ENCODE measurements around the gene ING1. TPM values are rescaled to one million over a fixed set of nuclear protein-coding genes. Genes with fewer than 3 reads are reported as not detected.
"Not testable (repeated sequence)": the region's sequence is repeated elsewhere in the genome, so short reads cannot be mapped to it uniquely, and the experiment has no call there.

The ING1 gene
- total RNA-seq, 2 experiments from 2014 or later = 14.6 to 15.0 TPM

DNA sequence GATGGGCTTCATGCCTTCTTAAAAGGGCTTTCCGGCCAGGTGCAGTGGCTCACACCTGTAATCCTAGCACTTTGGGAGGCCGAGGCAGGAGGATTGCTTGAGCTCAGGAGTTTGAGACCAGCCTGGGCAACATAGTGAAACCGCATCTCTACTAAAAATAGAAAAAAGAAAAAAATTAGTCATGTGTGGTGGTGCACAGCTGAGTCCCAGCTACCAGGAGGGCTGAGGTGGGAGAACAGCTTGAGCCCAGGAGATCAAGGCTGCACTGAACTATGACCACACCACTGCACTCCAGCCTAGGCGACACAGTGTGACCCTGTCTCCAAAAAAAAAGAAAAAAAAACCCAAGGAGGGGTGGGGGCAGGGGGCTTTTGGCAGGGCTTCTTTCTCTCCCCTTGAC lies 14.8 kb upstream of the ING1 start:
- H3K27me3 Mint-ChIP-seq (ENCODE audit: low read depth) = no peaks in the 10 kb centered on the region
- CTCF ChIA-PET = no interaction called here
- peaks cover 48% of the 10 kb centered on the region for H3K36me3 Mint-ChIP-seq (ENCODE audit: low read depth)
- intact Hi-C loops (cut with micrococcal nuclease) = no loop called here
- no peak for DNase-seq
- H3K4me1 Mint-ChIP-seq (ENCODE audit: low read depth) = peaks cover 44% of the 10 kb centered on the region
- H3K27ac Mint-ChIP-seq = no peak overlapping the region
- H3K9me3 Mint-ChIP-seq = no peaks in the 10 kb centered on the region
- no peak overlapping the region for H3K4me3 Mint-ChIP-seq

DNA sequence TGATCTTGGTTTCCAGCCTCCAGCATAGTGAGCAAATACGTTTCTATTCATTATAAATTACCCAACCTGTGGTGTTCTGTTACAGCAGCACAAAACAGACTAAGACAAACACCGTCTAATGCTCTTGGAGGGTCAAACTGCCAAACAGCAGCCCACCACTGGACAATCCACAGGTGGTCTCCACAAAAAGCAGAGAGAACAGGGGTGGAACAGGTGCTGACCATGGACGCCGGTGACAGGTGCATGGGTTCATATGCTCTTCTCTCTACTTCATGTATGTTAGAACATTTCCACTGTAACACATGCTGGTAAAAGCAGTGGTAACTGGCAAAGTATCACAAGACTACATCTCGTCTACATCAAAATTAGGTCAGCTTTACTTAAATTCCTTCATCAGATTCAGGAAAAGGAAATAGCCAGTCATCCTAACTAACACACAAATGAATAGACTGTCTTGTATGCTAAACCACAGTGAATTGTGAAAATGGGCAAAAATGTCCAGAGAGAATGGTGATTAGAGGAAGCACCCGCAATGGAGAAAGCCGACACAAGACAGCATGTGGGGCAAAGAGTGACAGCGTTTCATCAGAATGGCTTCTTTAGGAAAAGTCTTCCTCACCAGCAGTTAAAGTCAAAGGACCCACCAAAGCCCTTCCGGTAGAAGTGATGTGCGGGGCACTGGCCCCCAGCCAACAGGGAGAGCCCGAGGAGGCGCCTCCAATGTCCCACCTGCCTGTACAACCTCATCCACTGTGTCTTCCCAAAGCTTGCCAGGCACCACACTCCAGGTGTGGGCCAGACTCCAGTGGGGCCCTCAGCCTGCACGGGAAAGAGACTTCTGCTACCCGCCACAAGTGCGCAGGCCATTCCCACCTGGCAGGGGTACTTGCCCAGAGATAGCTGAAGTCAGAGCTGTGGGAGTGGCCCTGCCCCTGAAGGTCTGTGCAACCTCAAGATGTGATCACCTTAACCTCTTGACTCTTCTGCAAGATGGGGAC lies 14.1 kb upstream of the ING1 start:
- H3K4me3 Mint-ChIP-seq = no peak overlapping the region
- intact Hi-C loops (cut with micrococcal nuclease) = no loop called here
- no peak for DNase-seq
- no peaks in the 10 kb centered on the region for H3K27me3 Mint-ChIP-seq (ENCODE audit: low read depth)
- H3K4me1 Mint-ChIP-seq (ENCODE audit: low read depth) = peaks cover 50% of the 10 kb centered on the region
- peaks cover 50% of the 10 kb centered on the region for H3K36me3 Mint-ChIP-seq (ENCODE audit: low read depth)
- CTCF ChIA-PET = no interaction called here
- H3K27ac Mint-ChIP-seq = no peak overlapping the region
- no peaks in the 10 kb centered on the region for H3K9me3 Mint-ChIP-seq

DNA sequence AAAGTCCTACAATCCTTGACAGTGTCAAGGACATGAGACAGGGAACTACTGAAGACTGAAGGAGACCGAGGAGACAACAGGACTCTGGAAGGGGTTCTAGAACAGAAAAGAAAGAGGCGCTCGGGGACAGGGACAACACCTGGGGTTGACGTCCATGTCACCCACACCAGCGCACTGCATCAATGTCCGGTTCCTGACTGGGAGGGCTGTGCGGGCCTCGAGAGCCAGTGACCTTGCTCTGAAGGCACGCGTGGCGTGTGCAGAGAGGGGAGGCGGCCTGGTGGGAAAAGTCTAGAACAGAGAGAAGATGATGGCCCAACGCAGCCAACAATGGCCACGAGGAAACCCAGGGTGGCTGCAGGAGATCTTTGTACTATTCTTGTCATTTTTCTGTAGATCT lies 13.3 kb upstream of the ING1 start:
- H3K27me3 Mint-ChIP-seq (ENCODE audit: low read depth) = no peaks in the 10 kb centered on the region
- no peaks in the 10 kb centered on the region for H3K9me3 Mint-ChIP-seq
- H3K4me1 Mint-ChIP-seq (ENCODE audit: low read depth) = peaks cover 56% of the 10 kb centered on the region
- peaks cover 50% of the 10 kb centered on the region for H3K36me3 Mint-ChIP-seq (ENCODE audit: low read depth)
- intact Hi-C loops (cut with micrococcal nuclease) = no loop called here
- H3K4me3 Mint-ChIP-seq = no peak overlapping the region
- DNase-seq = no peak
- H3K27ac Mint-ChIP-seq = no peak overlapping the region
- CTCF ChIA-PET = no interaction called here

DNA sequence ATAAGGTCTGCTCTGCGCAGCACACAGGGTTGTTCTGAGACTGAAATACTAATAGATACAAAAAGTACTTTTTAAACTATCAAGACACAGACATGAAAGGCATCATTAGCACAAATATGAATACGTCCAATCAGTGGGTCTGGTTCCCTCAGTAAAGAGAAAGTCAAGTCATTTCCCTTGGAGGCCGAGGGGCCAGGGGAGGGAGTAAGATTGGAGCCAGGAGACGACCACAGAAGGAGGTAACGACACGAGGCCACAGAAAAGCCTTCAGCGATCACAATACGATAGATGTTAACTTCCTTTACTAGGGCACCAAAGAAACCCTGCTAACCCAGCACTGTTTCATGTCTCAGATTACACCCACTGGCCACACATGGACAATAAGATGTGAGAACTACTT lies 12.9 kb upstream of the ING1 start:
- intact Hi-C loops (cut with micrococcal nuclease) = no loop called here
- CTCF ChIA-PET = no interaction called here
- no peak overlapping the region for H3K4me3 Mint-ChIP-seq
- peaks cover 57% of the 10 kb centered on the region for H3K4me1 Mint-ChIP-seq (ENCODE audit: low read depth)
- no peak overlapping the region for H3K27ac Mint-ChIP-seq
- no peak for DNase-seq
- H3K27me3 Mint-ChIP-seq (ENCODE audit: low read depth) = no peaks in the 10 kb centered on the region
- H3K9me3 Mint-ChIP-seq = no peaks in the 10 kb centered on the region
- H3K36me3 Mint-ChIP-seq (ENCODE audit: low read depth) = peaks cover 50% of the 10 kb centered on the region

DNA sequence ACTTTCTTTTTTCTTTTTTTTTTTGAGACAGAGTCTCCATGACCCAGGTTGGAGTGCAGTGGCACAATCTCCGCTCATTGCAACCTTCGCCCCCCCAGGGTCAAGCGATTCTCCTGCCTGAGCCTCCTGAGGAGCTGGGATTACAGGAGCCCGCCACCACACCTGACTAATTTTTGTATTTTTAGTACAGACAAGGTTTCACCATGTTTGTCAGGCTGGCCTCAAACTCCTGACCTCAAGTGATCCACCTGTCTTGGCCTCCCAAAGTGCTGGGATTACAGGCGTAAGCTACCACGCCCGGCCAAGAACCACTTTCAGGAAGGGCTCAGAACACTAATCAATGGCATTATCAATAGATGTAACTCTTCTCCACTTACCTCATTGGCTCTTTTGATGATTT lies 12.4 kb upstream of the ING1 start:
- DNase-seq; CTCF ChIA-PET; H3K27me3 Mint-ChIP-seq (ENCODE audit: low read depth); H3K4me3 Mint-ChIP-seq; H3K9me3 Mint-ChIP-seq; intact Hi-C loops (cut with micrococcal nuclease); H3K27ac Mint-ChIP-seq: not testable (repeated sequence)
- Mint-ChIP-seq H3K36me3 (ENCODE audit: low read depth) (peaks cover 48% of the 10 kb centered on the region), H3K4me1 (ENCODE audit: low read depth) (peaks cover 57% of the 10 kb centered on the region)

DNA sequence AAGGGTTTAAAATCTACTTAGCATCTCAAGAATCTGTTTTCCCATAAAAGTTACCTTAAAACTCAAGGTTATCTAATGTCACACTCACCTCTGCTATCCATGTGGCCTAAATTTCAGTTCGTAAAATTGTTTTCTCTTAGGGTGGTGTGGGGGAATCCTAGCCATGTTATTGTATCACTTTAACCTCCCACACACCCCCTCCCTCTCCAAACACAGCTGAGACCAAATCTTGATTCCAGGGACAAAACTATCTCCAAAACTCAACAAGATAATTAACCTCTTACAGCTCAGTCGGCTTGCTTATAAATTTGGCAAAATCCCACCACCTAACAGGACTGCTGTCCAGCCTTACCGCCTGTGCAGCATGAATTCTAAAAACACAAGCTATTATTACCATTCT lies 11.4 kb upstream of the ING1 start:
- H3K36me3 Mint-ChIP-seq (ENCODE audit: low read depth) = peaks cover 44% of the 10 kb centered on the region
- CTCF ChIA-PET = no interaction called here
- H3K9me3 Mint-ChIP-seq = no peaks in the 10 kb centered on the region
- intact Hi-C loops (cut with micrococcal nuclease) = no loop called here
- peaks cover 60% of the 10 kb centered on the region for H3K4me1 Mint-ChIP-seq (ENCODE audit: low read depth)
- no peak overlapping the region for H3K4me3 Mint-ChIP-seq
- H3K27ac Mint-ChIP-seq = no peak overlapping the region
- no peaks in the 10 kb centered on the region for H3K27me3 Mint-ChIP-seq (ENCODE audit: low read depth)
- DNase-seq = no peak

DNA sequence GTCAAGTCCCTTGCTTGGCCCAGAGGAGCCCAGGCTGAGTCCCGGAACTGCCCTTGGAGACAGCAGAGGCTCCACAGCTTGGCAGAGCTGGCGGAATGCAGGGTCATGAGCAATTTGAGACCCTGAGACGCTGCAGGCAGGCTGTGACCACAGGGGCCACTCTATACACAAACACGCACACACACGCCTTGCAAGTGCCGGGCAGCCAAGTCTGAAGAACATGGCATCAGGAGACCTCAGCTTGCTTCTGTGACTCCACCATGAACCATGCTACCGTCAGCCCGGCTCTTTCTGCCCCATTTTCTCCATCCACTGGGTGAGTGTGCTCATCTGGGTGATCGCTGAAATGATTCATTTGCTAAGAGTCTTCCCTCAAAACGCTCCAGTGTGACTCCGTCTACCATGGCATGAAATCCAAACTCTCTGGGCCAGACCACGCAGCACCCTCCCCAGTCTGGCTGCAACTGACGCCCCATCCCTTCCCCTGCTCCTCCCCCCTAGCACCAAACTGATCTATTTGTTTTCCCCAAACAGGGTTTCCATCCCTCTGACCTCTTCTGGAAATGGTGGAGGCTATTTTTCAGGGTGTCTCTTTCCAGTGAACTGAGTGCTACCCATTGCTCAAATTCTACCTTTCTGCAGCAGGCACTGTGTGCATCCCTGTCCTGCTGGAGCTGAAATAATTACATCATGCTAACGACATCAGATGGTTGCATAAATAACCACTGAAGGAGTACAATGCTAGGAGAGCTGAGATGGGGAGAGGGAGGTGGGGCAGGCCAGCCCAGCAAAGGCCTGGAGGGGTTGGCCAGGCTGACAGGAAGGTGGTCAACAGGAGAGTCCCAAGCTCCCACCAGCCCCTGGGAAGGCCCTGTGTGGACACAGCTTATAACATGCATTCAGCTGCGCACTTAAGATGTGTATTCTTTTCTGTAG lies 10.6 kb upstream of the ING1 start:
- H3K36me3 Mint-ChIP-seq (ENCODE audit: low read depth) = peaks cover 42% of the 10 kb centered on the region
- H3K4me3 Mint-ChIP-seq = no peak overlapping the region
- no peaks in the 10 kb centered on the region for H3K27me3 Mint-ChIP-seq (ENCODE audit: low read depth)
- CTCF ChIA-PET = interaction anchor here (1.3 kb wide), 1 partner anchor 20 kb away, joined by 3 read pairs; no protein-coding TSS in a partner anchor
- DNase-seq = no peak
- no peak overlapping the region for H3K27ac Mint-ChIP-seq
- no peaks in the 10 kb centered on the region for H3K9me3 Mint-ChIP-seq
- intact Hi-C loops (cut with micrococcal nuclease) = no loop called here
- H3K4me1 Mint-ChIP-seq (ENCODE audit: low read depth) = peaks cover 59% of the 10 kb centered on the region

DNA sequence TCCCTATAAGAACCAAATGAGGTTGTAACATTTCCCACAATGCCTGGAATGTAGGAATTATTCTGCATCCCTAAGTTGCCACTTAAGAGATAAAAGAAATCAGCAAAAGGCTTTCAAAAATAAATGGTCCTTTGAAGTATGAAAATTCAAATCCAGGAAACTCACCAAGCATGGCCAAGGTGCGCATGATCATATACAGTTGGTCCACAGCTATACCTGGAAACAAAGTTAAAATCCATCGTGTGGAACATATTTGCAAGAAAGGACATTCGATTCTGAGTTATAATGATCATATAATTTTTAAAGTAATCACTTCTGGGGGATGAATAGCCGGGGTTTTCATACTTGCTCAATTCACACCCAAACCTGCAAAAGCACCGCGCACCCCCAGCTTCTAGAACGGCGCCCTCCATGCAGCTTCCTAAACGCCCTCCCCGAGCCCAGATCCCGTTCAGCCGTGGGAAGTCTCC lies 8.1 kb upstream of the ING1 start:
- Mint-ChIP-seq H3K9me3 (no peaks in the 10 kb centered on the region), H3K27me3 (ENCODE audit: low read depth) (no peaks in the 10 kb centered on the region), H3K4me3 (peak overlapping the region; percentile 93), H3K36me3 (ENCODE audit: low read depth) (peaks cover 21% of the 10 kb centered on the region), H3K4me1 (ENCODE audit: low read depth) (peaks cover 42% of the 10 kb centered on the region), H3K27ac (peak overlapping the region; percentile 87)
- no peak for DNase-seq
- CTCF ChIA-PET = interaction anchor here (0.6 to 1.1 kb wide), 2 partner anchors 18 to 89 kb away, joined by 3 to 5 read pairs; no protein-coding TSS in a partner anchor
- intact Hi-C loops (cut with micrococcal nuclease) = no loop called here

DNA sequence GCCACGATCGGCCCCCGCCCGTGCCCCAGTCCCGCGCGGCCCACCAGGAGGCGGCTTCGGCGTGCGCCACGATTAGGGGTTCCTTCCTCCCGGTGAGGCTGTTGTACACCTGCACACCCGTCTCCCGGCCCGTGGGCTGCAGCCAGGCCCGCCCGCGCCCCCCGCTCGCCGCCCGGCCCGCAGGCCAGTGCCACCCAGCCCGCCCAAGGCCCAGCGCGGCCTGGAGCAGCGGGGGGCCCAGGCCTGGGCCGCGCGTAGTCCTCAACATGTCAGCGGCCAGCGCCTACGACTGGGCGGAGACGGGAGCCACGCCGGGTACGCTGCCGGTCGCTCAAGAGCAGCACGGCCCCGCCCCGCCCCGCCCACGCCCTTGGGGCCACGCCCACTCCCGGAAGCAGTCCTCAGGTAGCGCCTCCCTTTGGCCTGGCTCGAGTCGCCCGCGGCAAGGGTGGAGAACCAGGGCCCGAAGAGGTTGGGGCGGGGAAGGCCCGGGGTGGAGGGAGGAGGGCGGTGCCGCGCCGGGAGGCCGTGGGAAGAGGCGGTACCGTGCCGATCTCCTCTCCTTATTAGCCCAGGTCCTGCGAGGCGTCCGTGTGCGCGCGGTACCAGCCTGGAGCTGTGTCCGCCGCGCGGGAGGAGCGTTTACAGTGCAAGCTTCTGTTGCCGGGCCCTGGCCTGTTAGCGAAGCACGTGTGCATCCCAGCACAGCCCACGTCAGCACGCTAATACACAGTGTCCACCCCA lies 7.5 kb upstream of the ING1 start, which contains the start of gene CARS2:
CARS2 (minus strand) TSS at position 291 of the 744 bp plus-strand sequence; CDS start at position 268, 23 bp downstream.
- Mint-ChIP-seq H3K27ac (peak within 1 kb of the TSS; percentile 87), H3K4me3 (peak within 1 kb of the TSS; percentile 93), H3K9me3 (no peaks in the 10 kb centered on the region), H3K27me3 (ENCODE audit: low read depth) (no peaks in the 10 kb centered on the region), H3K36me3 (ENCODE audit: low read depth) (peaks cover 16% of the 10 kb centered on the region), H3K4me1 (ENCODE audit: low read depth) (peaks cover 42% of the 10 kb centered on the region)
- DNase-seq = peak; percentile 95
- intact Hi-C loops (cut with micrococcal nuclease) = loop anchor here (1.0 kb wide), 2 partner anchors 9 to 113 kb away; no protein-coding TSS in a partner anchor
- CTCF ChIA-PET = interaction anchor here (0.6 to 1.1 kb wide), 2 partner anchors 19 to 89 kb away, joined by 3 to 5 read pairs; no protein-coding TSS in a partner anchor

DNA sequence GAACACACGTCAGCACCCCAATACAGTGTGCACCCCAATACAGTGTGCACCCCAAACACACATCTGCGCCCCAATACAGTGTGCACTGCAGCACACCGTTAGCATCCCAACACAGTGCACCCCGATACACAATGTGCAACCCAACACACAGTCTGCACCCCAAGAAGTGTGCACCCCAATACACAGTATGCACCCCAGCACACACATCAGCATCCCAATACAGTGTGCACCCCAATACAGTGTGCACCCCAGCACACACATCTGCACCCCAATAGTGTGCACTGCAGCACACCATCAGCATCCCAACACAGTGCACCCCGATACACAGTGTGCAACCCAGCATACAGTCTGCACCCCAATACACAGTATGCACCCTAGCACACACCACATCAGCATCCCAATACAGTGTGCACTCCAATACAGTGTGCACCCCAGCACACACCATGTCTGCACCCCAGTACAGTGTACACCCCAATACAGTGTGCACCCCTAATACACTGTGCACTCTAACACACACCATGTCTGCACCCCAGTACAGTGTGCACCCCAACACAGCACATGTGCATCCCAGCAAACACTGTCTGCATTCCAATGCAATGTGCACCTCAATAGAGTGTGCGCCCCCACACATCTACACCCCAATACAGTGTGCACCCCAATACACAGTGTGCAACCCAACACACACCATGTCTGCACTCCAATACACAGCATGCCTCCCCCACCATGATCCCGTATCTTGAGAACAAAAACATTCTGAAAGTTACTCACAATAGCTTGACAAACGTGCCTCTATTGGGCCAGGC lies 6.7 kb upstream of the ING1 start:
- no peaks in the 10 kb centered on the region for H3K9me3 Mint-ChIP-seq
- H3K27ac Mint-ChIP-seq = peak overlapping the region; percentile 36
- H3K27me3 Mint-ChIP-seq (ENCODE audit: low read depth) = no peaks in the 10 kb centered on the region
- CTCF ChIA-PET = no interaction called here
- no peak for DNase-seq
- H3K4me1 Mint-ChIP-seq (ENCODE audit: low read depth) = peaks cover 48% of the 10 kb centered on the region
- H3K36me3 Mint-ChIP-seq (ENCODE audit: low read depth) = peaks cover 13% of the 10 kb centered on the region
- intact Hi-C loops (cut with micrococcal nuclease) = loop anchor here (1.0 kb wide), 2 partner anchors 9 to 113 kb away; no protein-coding TSS in a partner anchor
- H3K4me3 Mint-ChIP-seq = peak overlapping the region; percentile 93
